ENCODE data around the gene S100A1. TPM values are rescaled to one million over a fixed set of nuclear protein-coding genes. Genes with fewer than 3 reads are reported as not detected.
"Not testable (repeated sequence)": the region's sequence is repeated elsewhere in the genome, so short reads cannot be mapped to it uniquely, and the experiment has no call there.

The S100A1 gene
- total and polyA plus RNA-seq, 7 experiments from 2014 or later, result not detected

DNA sequence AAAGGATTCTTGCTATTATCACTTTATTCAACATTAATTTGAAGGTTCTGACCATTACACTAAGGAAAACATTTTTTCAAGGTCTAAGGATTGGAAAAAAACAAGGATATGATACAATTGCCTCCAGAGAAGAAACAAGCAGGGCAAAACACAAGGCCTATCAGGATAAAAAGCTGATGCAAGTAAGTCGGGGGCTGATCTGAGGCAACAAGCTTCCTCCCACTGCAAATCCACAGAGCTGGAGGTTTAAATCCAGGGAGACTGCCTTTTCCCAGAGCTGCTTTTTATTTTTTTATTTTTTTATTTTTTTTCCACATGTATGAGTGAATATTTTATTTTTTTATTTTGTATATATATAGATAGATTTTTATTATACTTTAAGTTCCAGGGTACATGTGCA lies 43.2 kb upstream of the S100A1 start:
- Mint-ChIP-seq H3K27me3 (peaks cover 0 to 16% (median 5%) of the 10 kb centered on the region in 5 donors), H3K36me3 (peaks cover 0 to 3% (median 0%) of the 10 kb centered on the region in 5 donors), H3K4me1 (no peaks in the 10 kb centered on the region), H3K27ac (peak overlapping the region in 1 of 9 donors; percentile 46), H3K4me3 (no peak overlapping the region), H3K9me3 (peaks cover 0 to 2% (median 0%) of the 10 kb centered on the region in 11 donors)
- Histone ChIP-seq H3K36me3 (ENCODE audit: control insufficient read depth in 2 of 3, insufficient read depth in 3 of 3, low read length in 3 of 3) (no peaks in the 10 kb centered on the region), H3K4me3 (ENCODE audit: low read length) (no peak overlapping the region), H3K9me3 (ENCODE audit: control insufficient read depth in 2 of 3, low read length in 3 of 3) (no peaks in the 10 kb centered on the region), H3K4me1 (ENCODE audit: control insufficient read depth in 2 of 2, insufficient read depth in 2 of 2, low read length in 2 of 2) (no peaks in the 10 kb centered on the region), H3K27ac (ENCODE audit: low read depth, low read length) (no peak overlapping the region), H3K27me3 (ENCODE audit: control insufficient read depth in 2 of 2, insufficient read depth in 2 of 2, low read length in 2 of 2) (no peaks in the 10 kb centered on the region)
- ATAC-seq (no peak), DNase-seq (no peak)
- ChIA-PET POLR2A (no interaction called here), CTCF (interaction anchor here (1.0 kb wide), 2 partner anchors 9 to 15 kb away, joined by 3 read pairs; no protein-coding TSS in a partner anchor)
- intact Hi-C loops (cut with micrococcal nuclease), result no loop called here

DNA sequence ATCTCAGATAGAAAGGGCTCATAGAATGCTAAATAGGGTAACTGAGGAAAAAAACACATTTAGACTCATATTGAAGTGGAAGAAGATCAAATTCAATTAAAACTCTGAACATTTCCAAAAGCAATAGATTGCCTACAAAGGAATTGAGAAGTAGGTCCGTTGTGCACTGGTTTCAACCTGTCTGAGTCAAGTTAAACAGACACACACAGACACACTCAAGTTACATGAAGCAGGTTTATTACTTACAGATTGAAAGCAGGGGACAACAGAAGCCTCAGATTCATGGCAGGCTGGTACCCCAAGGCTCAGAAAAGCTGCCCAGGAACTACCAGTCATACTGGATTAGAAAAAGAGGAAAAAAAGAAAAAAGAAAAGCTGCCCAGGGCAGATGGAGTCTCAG lies 41.9 kb upstream of the S100A1 start:
- POLR2A ChIA-PET, result no interaction called here
- H3K9me3 ChIP-seq (ENCODE audit: control insufficient read depth in 2 of 3, low read length in 3 of 3), result no peaks in the 10 kb centered on the region
- intact Hi-C loops (cut with micrococcal nuclease), result no loop called here
- H3K36me3 ChIP-seq (ENCODE audit: control insufficient read depth in 2 of 3, insufficient read depth in 3 of 3, low read length in 3 of 3), result no peaks in the 10 kb centered on the region
- peaks cover 0 to 2% (median 0%) of the 10 kb centered on the region in 11 donors for H3K9me3 Mint-ChIP-seq
- H3K27ac Mint-ChIP-seq, result no peak overlapping the region
- H3K27ac ChIP-seq (ENCODE audit: low read depth, low read length), result no peak overlapping the region
- no peak overlapping the region for H3K4me3 Mint-ChIP-seq
- peaks cover 0 to 3% (median 0%) of the 10 kb centered on the region in 5 donors for H3K36me3 Mint-ChIP-seq
- H3K4me1 Mint-ChIP-seq, result no peaks in the 10 kb centered on the region
- CTCF ChIA-PET, result interaction anchor here (2.1 kb wide), 1 partner anchor 18 kb away, joined by 7 read pairs; no protein-coding TSS in a partner anchor
- H3K27me3 Mint-ChIP-seq, result peaks cover 0 to 16% (median 5%) of the 10 kb centered on the region in 5 donors
- no peak for DNase-seq
- no peak for ATAC-seq
- no peak overlapping the region for H3K4me3 ChIP-seq (ENCODE audit: low read length)
- no peaks in the 10 kb centered on the region for H3K27me3 ChIP-seq (ENCODE audit: control insufficient read depth in 2 of 2, insufficient read depth in 2 of 2, low read length in 2 of 2)
- H3K4me1 ChIP-seq (ENCODE audit: control insufficient read depth in 2 of 2, insufficient read depth in 2 of 2, low read length in 2 of 2), result no peaks in the 10 kb centered on the region

DNA sequence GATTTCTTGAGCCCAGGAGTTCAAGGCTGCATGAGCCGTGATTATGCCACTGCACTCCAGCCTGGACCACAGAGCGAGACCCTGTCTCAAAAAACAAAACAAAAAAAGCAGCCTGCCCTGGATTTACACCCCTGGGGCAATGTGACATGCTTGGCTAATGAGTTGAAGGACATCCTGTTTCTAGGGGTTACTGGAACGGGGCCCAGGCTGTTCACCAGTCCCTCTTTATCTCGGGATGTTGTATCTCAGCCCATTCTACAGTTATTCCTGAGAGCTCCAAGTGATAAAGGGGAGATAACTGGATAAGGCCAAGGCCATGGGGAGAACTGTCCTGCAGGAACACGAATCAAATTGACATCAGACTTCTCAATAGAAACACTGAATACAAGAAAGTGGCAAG lies 40.9 kb upstream of the S100A1 start:
- no peak overlapping the region for H3K27ac Mint-ChIP-seq

DNA sequence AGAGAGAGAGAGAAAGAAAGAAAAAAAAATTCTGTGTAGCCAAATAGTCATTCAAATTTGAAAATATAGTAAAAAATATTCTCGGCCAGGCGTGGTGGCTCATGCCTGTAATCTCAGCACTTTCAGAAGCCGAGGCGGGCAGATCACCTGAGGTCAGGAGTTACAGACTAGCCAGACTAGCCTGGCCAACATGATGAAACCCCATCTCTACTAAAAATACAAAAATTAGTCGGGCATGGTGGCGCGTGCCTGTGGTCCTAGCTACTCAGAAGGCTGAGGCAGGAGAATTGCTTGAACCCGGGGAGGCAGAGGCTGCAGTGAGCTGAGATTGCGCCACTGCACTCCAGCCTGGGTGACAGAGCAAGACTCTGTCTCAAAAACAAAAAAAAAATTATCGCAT lies 40.2 kb upstream of the S100A1 start:
- H3K9me3 Mint-ChIP-seq; H3K27ac Mint-ChIP-seq; H3K4me1 ChIP-seq (ENCODE audit: control insufficient read depth in 2 of 2, insufficient read depth in 2 of 2, low read length in 2 of 2); H3K4me3 Mint-ChIP-seq; H3K4me1 Mint-ChIP-seq; H3K27me3 ChIP-seq (ENCODE audit: control insufficient read depth in 2 of 2, insufficient read depth in 2 of 2, low read length in 2 of 2); intact Hi-C loops (cut with micrococcal nuclease); H3K36me3 Mint-ChIP-seq; H3K36me3 ChIP-seq (ENCODE audit: control insufficient read depth in 2 of 3, insufficient read depth in 3 of 3, low read length in 3 of 3); POLR2A ChIA-PET; DNase-seq; H3K4me3 ChIP-seq (ENCODE audit: low read length); ATAC-seq; H3K9me3 ChIP-seq (ENCODE audit: control insufficient read depth in 2 of 3, low read length in 3 of 3); H3K27ac ChIP-seq (ENCODE audit: low read depth, low read length): not testable (repeated sequence)
- CTCF ChIA-PET, result interaction anchor here (0.6 to 2.1 kb wide), 2 partner anchors 20 to 93 kb away, joined by 3 to 7 read pairs; no protein-coding TSS in a partner anchor
- peaks cover 0 to 16% (median 5%) of the 10 kb centered on the region in 5 donors for H3K27me3 Mint-ChIP-seq

More for the DNA sequence above, 40.9 kb upstream of the S100A1 start:
- ChIA-PET CTCF (interaction anchor here (2.1 kb wide), 1 partner anchor 19 kb away, joined by 7 read pairs; no protein-coding TSS in a partner anchor), POLR2A (no interaction called here)
- H3K4me1 Mint-ChIP-seq, result no peaks in the 10 kb centered on the region
- H3K4me1 ChIP-seq (ENCODE audit: control insufficient read depth in 2 of 2, insufficient read depth in 2 of 2, low read length in 2 of 2), result no peaks in the 10 kb centered on the region
- no peak overlapping the region for H3K4me3 ChIP-seq (ENCODE audit: low read length)
- H3K4me3 Mint-ChIP-seq, result no peak overlapping the region
- H3K36me3 ChIP-seq (ENCODE audit: control insufficient read depth in 2 of 3, insufficient read depth in 3 of 3, low read length in 3 of 3), result no peaks in the 10 kb centered on the region
- no peak for DNase-seq
- H3K9me3 Mint-ChIP-seq, result peaks cover 0 to 2% (median 0%) of the 10 kb centered on the region in 11 donors
- peaks cover 0 to 16% (median 5%) of the 10 kb centered on the region in 5 donors for H3K27me3 Mint-ChIP-seq
- H3K27me3 ChIP-seq (ENCODE audit: control insufficient read depth in 2 of 2, insufficient read depth in 2 of 2, low read length in 2 of 2), result no peaks in the 10 kb centered on the region
- ATAC-seq, result no peak
- H3K36me3 Mint-ChIP-seq, result peaks cover 0 to 3% (median 0%) of the 10 kb centered on the region in 5 donors
- H3K9me3 ChIP-seq (ENCODE audit: control insufficient read depth in 2 of 3, low read length in 3 of 3), result no peaks in the 10 kb centered on the region
- intact Hi-C loops (cut with micrococcal nuclease), result no loop called here
- H3K27ac ChIP-seq (ENCODE audit: low read depth, low read length), result no peak overlapping the region

DNA sequence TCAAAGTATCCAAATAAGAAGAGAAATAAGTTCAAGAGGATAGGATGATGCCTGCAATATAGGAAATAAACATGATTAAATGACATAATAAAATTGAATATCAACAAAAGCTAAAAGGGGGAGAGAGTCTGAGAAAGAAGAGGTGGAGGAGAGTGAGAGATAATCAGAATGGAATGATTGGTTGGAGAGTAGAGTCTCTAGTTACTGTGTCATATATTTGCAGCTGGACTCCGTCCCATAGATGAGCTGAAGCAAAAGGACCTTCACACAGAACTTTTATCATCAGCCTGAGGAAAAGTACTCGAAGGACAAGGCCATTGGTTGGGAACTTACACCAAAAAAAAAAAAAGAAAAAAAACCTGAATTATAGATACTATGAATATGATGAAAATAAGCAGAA lies 39.8 kb upstream of the S100A1 start:
- Mint-ChIP-seq H3K36me3 (peaks cover 0 to 3% (median 0%) of the 10 kb centered on the region in 5 donors), H3K9me3 (peaks cover 0 to 2% (median 0%) of the 10 kb centered on the region in 11 donors), H3K27me3 (peaks cover 0 to 16% (median 5%) of the 10 kb centered on the region in 5 donors), H3K27ac (no peak overlapping the region), H3K4me1 (no peaks in the 10 kb centered on the region), H3K4me3 (no peak overlapping the region)
- Histone ChIP-seq H3K9me3 (ENCODE audit: control insufficient read depth in 2 of 3, low read length in 3 of 3) (no peaks in the 10 kb centered on the region), H3K27ac (ENCODE audit: low read depth, low read length) (no peak overlapping the region), H3K4me1 (ENCODE audit: control insufficient read depth in 2 of 2, insufficient read depth in 2 of 2, low read length in 2 of 2) (no peaks in the 10 kb centered on the region), H3K36me3 (ENCODE audit: control insufficient read depth in 2 of 3, insufficient read depth in 3 of 3, low read length in 3 of 3) (no peaks in the 10 kb centered on the region), H3K4me3 (ENCODE audit: low read length) (no peak overlapping the region), H3K27me3 (ENCODE audit: control insufficient read depth in 2 of 2, insufficient read depth in 2 of 2, low read length in 2 of 2) (no peaks in the 10 kb centered on the region)
- no peak for ATAC-seq
- POLR2A ChIA-PET, result interaction anchor here (0.6 kb wide), 1 partner anchor 53 kb away, joined by 3 read pairs; the partner anchor contains the start of gene S100A6
- DNase-seq, result no peak
- intact Hi-C loops (cut with micrococcal nuclease), result no loop called here
- CTCF ChIA-PET, result no interaction called here

DNA sequence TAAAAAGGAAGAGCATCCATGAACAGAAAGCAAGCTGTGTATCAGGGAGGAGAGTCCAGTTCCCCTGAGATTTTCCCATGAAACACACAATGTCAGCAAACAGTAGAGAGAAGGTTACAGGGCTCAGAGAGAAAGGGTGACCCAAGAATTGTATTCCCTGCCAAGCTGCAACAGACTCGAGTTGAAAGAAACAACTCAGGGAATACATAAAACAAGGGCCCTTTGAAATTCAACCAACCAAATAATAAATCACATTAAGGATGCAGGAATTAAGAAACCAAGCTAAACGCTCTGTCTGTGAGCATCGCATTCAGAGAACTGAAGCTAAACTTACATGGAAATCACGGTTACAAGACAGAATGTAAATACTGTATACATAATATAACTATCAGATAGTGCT lies 35.5 kb upstream of the S100A1 start:
- H3K27me3 Mint-ChIP-seq, result peaks cover 0 to 1% (median 0%) of the 10 kb centered on the region in 5 donors
- H3K27ac Mint-ChIP-seq, result no peak overlapping the region
- Histone ChIP-seq H3K4me1 (ENCODE audit: control insufficient read depth in 2 of 2, insufficient read depth in 2 of 2, low read length in 2 of 2) (no peaks in the 10 kb centered on the region), H3K27me3 (ENCODE audit: control insufficient read depth in 2 of 2, insufficient read depth in 2 of 2, low read length in 2 of 2) (no peaks in the 10 kb centered on the region), H3K36me3 (ENCODE audit: control insufficient read depth in 2 of 3, insufficient read depth in 3 of 3, low read length in 3 of 3) (no peaks in the 10 kb centered on the region), H3K9me3 (ENCODE audit: control insufficient read depth in 2 of 3, low read length in 3 of 3) (no peaks in the 10 kb centered on the region), H3K27ac (ENCODE audit: low read depth, low read length) (no peak overlapping the region), H3K4me3 (ENCODE audit: low read length) (no peak overlapping the region)
- POLR2A ChIA-PET, result no interaction called here
- DNase-seq (no peak), ATAC-seq (no peak)
- H3K4me3 Mint-ChIP-seq, result no peak overlapping the region
- peaks cover 0 to 4% (median 0%) of the 10 kb centered on the region in 5 donors for H3K36me3 Mint-ChIP-seq
- intact Hi-C loops (cut with micrococcal nuclease), result no loop called here
- H3K9me3 Mint-ChIP-seq, result no peaks in the 10 kb centered on the region
- CTCF ChIA-PET, result no interaction called here
- H3K4me1 Mint-ChIP-seq, result peaks cover 0 to 6% (median 0%) of the 10 kb centered on the region in 7 donors

DNA sequence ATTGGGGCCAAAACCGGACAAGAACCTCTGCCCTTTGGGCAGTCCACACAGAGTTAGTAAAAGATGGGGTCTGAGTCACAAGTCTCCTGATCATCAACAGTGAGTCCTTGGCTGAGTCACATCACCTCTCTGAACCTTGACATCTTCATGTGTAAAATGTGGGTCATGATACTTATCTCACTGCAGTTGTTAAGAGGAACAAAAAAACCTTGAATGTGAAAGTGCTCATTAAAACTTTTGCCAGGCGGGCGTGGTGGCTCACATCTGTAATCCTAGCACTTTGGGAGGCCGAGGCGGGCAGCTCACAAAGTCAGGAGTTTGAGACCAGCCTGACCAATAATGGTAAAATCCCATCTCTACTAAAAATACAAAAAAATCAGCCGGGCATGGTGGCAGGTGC lies 31.0 kb upstream of the S100A1 start:
- CTCF ChIA-PET, result no interaction called here
- peak; percentile 58 for ATAC-seq
- Histone ChIP-seq H3K36me3 (ENCODE audit: control insufficient read depth in 2 of 3, insufficient read depth in 3 of 3, low read length in 3 of 3) (no peaks in the 10 kb centered on the region), H3K4me3 (ENCODE audit: low read length) (no peak overlapping the region), H3K27me3 (ENCODE audit: control insufficient read depth in 2 of 2, insufficient read depth in 2 of 2, low read length in 2 of 2) (no peaks in the 10 kb centered on the region), H3K27ac (ENCODE audit: low read depth, low read length) (no peak overlapping the region), H3K4me1 (ENCODE audit: control insufficient read depth in 2 of 2, insufficient read depth in 2 of 2, low read length in 2 of 2) (peaks cover 0 to 4% of the 10 kb centered on the region in 2 donors), H3K9me3 (ENCODE audit: control insufficient read depth in 2 of 3, low read length in 3 of 3) (no peaks in the 10 kb centered on the region)
- Mint-ChIP-seq H3K4me3 (no peak overlapping the region), H3K36me3 (peaks cover 0 to 4% (median 0%) of the 10 kb centered on the region in 5 donors), H3K27me3 (no peaks in the 10 kb centered on the region), H3K9me3 (no peaks in the 10 kb centered on the region), H3K27ac (peak overlapping the region in 2 of 9 donors; percentile 40 to 47), H3K4me1 (peaks cover 9 to 22% (median 11%) of the 10 kb centered on the region in 7 donors)
- POLR2A ChIA-PET, result no interaction called here
- no peak for DNase-seq
- intact Hi-C loops (cut with micrococcal nuclease), result no loop called here

All from naive thymus-derived CD4-positive, alpha-beta T cell (primary cell).